ENCODE measurements around the gene SPDL1. TPM values are rescaled to one million over a fixed set of nuclear protein-coding genes. Genes with fewer than 3 reads are reported as not detected.
"Not testable (repeated sequence)": the region's sequence is repeated elsewhere in the genome, so short reads cannot be mapped to it uniquely, and the experiment has no call there.

The SPDL1 gene
- total RNA-seq, 2 experiments from 2014 or later = 40.1 to 40.2 TPM

DNA sequence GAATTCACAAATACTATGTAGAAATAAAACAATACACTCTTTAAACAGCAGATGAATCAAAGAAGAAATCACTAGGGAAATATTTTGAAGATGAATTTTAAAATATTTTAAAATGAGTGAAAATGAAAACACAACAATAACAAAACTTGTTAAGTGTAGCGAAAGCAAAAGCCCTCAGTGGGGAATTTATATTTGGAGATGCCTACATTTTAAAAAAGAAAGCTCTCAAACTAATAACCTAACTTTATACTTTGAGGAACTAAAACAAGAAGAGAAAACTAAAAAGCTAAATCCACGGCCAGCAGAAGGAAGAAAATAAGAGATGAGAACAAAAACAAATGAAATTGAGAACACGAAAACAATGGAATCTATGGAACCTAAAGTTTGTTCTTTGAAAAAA is 22.7 kb downstream of the SPDL1 start:
- H3K36me3 Mint-ChIP-seq (ENCODE audit: low read depth) = peaks cover 24% of the 10 kb centered on the region
- no peak for ATAC-seq
- peaks cover 6% of the 10 kb centered on the region for H3K9me3 Mint-ChIP-seq
- H3K4me3 Mint-ChIP-seq = no peak overlapping the region
- no peaks in the 10 kb centered on the region for H3K4me1 Mint-ChIP-seq (ENCODE audit: low read depth)
- no peak for DNase-seq
- no peak overlapping the region for H3K27ac Mint-ChIP-seq
- intact Hi-C loops (cut with micrococcal nuclease) = no loop called here
- no peaks in the 10 kb centered on the region for H3K27me3 Mint-ChIP-seq
- ChIA-PET CTCF (no interaction called here), POLR2A (interaction anchor here (0.6 to 1.5 kb wide), 3 partner anchors 30 to 94 kb away, joined by 3 to 5 read pairs (median 3); partner anchors contain the start of gene DOCK2)
- TF ChIP-seq, protein P1, sequence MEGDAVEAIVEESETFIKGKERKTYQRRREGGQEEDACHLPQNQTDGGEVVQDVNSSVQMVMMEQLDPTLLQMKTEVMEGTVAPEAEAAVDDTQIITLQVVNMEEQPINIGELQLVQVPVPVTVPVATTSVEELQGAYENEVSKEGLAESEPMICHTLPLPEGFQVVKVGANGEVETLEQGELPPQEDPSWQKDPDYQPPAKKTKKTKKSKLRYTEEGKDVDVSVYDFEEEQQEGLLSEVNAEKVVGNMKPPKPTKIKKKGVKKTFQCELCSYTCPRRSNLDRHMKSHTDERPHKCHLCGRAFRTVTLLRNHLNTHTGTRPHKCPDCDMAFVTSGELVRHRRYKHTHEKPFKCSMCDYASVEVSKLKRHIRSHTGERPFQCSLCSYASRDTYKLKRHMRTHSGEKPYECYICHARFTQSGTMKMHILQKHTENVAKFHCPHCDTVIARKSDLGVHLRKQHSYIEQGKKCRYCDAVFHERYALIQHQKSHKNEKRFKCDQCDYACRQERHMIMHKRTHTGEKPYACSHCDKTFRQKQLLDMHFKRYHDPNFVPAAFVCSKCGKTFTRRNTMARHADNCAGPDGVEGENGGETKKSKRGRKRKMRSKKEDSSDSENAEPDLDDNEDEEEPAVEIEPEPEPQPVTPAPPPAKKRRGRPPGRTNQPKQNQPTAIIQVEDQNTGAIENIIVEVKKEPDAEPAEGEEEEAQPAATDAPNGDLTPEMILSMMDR (IDR thresholded peaks at IDR 0.05) = no peak

DNA sequence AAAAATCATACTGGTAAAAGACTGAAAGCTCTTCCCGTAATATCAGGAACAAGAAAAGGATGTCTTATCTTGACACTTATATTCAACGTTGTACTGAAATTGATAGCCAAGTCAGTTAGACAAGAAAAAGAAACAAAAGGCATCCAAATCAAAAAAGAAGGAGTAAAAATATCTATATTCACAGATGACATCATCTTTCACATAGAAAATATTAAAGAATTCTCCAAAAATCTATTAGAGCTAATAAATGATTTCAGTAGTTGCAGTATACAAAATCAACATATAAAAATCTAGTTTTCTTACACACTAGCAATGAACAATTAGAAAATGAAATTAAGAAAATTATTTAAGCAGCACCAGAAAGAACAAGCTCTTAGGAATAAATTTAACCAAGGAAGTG is 24.3 kb downstream of the SPDL1 start:
- DNase-seq (no peak), ATAC-seq (no peak)
- intact Hi-C loops (cut with micrococcal nuclease) = no loop called here
- H3K9me3 Mint-ChIP-seq = peaks cover 11% of the 10 kb centered on the region
- H3K27ac Mint-ChIP-seq = no peak overlapping the region
- peaks cover 17% of the 10 kb centered on the region for H3K36me3 Mint-ChIP-seq (ENCODE audit: low read depth)
- H3K4me1 Mint-ChIP-seq (ENCODE audit: low read depth) = no peaks in the 10 kb centered on the region
- POLR2A ChIA-PET = interaction anchor here (1.5 kb wide), 1 partner anchor 29 kb away, joined by 5 read pairs; the partner anchor contains the start of gene DOCK2
- no peak overlapping the region for H3K4me3 Mint-ChIP-seq
- CTCF ChIA-PET = no interaction called here
- TF ChIP-seq, protein P1 (IDR thresholded peaks at IDR 0.05) = no peak
- H3K27me3 Mint-ChIP-seq = peaks cover 6% of the 10 kb centered on the region

DNA sequence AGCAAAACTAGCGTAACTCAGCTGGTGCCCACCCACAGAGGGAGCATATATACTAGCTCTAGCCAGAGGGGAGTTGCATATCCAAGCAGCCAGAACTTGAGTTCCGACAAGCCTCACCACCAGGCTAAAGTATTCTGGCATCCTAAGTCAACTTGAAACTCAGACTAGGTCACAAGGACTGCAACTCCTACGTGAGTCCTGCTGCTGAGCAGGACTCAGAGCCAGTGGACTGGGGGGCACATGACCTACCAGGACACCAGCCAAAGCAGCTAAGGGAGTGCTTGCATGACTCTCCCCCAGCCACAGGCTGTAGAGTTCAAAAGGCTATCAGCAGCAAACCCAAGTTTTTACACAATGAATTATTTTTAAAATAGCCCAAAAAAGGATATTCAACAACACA is 26.1 kb downstream of the SPDL1 start:
- Mint-ChIP-seq H3K27me3 (peaks cover 8% of the 10 kb centered on the region), H3K9me3 (peaks cover 12% of the 10 kb centered on the region), H3K27ac (no peak overlapping the region), H3K36me3 (ENCODE audit: low read depth) (peaks cover 9% of the 10 kb centered on the region), H3K4me3 (no peak overlapping the region), H3K4me1 (ENCODE audit: low read depth) (no peaks in the 10 kb centered on the region)
- intact Hi-C loops (cut with micrococcal nuclease) = no loop called here
- ATAC-seq = no peak
- no peak for DNase-seq
- ChIA-PET POLR2A (no interaction called here), CTCF (no interaction called here)
- TF ChIP-seq, protein P1 (IDR thresholded peaks at IDR 0.05) = no peak

DNA sequence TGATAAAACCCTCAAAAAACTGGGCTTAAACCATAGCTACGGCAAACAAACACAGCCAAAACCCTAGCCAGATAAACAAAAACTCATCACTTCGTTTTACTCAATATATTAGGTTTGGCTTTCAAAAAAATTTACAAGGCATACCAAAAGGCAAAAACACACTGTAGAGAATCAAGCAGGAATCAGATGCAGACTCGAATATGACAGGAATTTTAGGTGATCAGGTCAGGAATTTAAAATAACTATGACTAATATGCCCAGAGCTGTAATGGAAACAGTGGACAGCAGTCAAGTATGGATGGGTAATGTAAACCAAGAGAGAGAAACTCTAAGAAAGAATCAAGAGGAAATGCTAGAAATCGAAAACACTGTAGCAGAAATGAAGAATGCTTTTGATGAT is 27.0 kb downstream of the SPDL1 start:
- no peak overlapping the region for H3K4me3 Mint-ChIP-seq
- peaks cover 5% of the 10 kb centered on the region for H3K36me3 Mint-ChIP-seq (ENCODE audit: low read depth)
- peaks cover 8% of the 10 kb centered on the region for H3K27me3 Mint-ChIP-seq
- TF ChIP-seq, protein P1 (IDR thresholded peaks at IDR 0.05) = no peak
- H3K4me1 Mint-ChIP-seq (ENCODE audit: low read depth) = no peaks in the 10 kb centered on the region
- no peak overlapping the region for H3K27ac Mint-ChIP-seq
- POLR2A ChIA-PET = interaction anchor here (0.6 kb wide), 1 partner anchor 38 kb away, joined by 3 read pairs; no protein-coding TSS in a partner anchor
- no peak for ATAC-seq
- intact Hi-C loops (cut with micrococcal nuclease) = no loop called here
- CTCF ChIA-PET = interaction anchor here (0.7 kb wide), 1 partner anchor 60 kb away, joined by 4 read pairs; no protein-coding TSS in a partner anchor
- peaks cover 12% of the 10 kb centered on the region for H3K9me3 Mint-ChIP-seq
- no peak for DNase-seq

DNA sequence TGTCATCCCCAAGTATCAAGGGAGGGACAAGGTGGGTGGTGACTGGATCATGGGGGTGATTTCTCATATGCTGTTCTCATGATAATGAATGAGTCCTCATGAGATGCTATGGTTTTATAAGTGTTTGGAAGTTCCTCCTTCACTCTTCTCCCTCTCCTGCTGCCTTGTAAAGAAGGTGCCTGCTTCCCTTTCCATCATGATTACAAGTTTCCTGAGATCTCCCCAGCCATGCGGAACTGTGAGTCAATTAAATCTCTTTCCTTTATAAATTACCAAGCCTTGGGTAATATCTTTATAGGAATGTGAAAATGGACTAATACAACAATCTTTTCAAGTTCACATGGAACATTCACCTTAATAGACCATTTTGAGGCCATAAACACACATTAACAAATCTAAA is 32.0 kb downstream of the SPDL1 start:
- ChIA-PET CTCF (no interaction called here), POLR2A (interaction anchor here (0.7 kb wide), 1 partner anchor 21 kb away, joined by 3 read pairs; no protein-coding TSS in a partner anchor)
- TF ChIP-seq, protein P1 (IDR thresholded peaks at IDR 0.05) = no peak
- H3K9me3 Mint-ChIP-seq = peaks cover 10% of the 10 kb centered on the region
- peaks cover 10% of the 10 kb centered on the region for H3K27me3 Mint-ChIP-seq
- H3K27ac Mint-ChIP-seq = no peak overlapping the region
- ATAC-seq (no peak), DNase-seq (no peak)
- intact Hi-C loops (cut with micrococcal nuclease) = no loop called here
- H3K36me3 Mint-ChIP-seq (ENCODE audit: low read depth) = no peaks in the 10 kb centered on the region
- no peak overlapping the region for H3K4me3 Mint-ChIP-seq
- H3K4me1 Mint-ChIP-seq (ENCODE audit: low read depth) = no peaks in the 10 kb centered on the region

DNA sequence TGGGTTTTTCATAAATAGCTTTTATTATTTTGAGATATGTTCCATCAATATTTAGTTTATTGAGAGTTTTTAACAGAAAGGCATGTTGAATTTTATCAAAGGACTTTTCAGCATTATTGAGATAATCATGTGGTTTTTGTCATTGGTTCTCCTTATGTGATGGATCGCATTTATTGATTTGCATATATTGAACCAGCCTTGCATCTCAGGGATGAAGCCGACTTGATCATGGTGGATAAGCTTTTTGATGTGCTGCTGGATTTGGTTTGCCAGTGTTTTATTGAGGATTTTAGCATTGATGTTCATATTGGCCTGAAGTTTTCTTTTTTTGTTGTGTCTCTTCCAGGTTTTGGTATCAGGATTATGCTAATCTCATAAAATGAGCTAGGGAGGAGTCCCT is 40.7 kb downstream of the SPDL1 start:
- POLR2A ChIA-PET; H3K9me3 Mint-ChIP-seq; H3K36me3 Mint-ChIP-seq (ENCODE audit: low read depth); ATAC-seq; H3K27me3 Mint-ChIP-seq; DNase-seq; intact Hi-C loops (cut with micrococcal nuclease); H3K4me1 Mint-ChIP-seq (ENCODE audit: low read depth); H3K27ac Mint-ChIP-seq; H3K4me3 Mint-ChIP-seq: not testable (repeated sequence)
- CTCF ChIA-PET = interaction anchor here (0.6 kb wide), 1 partner anchor 31 kb away, joined by 3 read pairs; no protein-coding TSS in a partner anchor

Measured in activated CD8-positive, alpha-beta T cell treated with anti-CD3 and anti-CD28 coated beads for 36 hours (primary cell).